Measurements from ENCODE around the gene RBFOX1.

The RBFOX1 gene

GRCh38 chr16:7532534-7532933 lies 199.9 kb downstream of the RBFOX1 start:
- DNase-seq (ENCODE audit: low read depth) = no peak

- DNase-seq (ENCODE audit: low read depth) = no peak
These were observed 202.1 kb downstream of the RBFOX1 start for GRCh38 chr16:7534749-7535148.

GRCh38 chr16:7541026-7541425 lies 208.4 kb downstream of the RBFOX1 start:
- no peak for DNase-seq (ENCODE audit: low read depth)

GRCh38 chr16:7545251-7545650 lies 212.6 kb downstream of the RBFOX1 start:
- DNase-seq (ENCODE audit: low read depth) = no peak

- no peak for DNase-seq (ENCODE audit: low read depth)
These were observed 214.3 kb downstream of the RBFOX1 start for GRCh38 chr16:7546948-7547347.

GRCh38 chr16:7547736-7548135 lies 215.1 kb downstream of the RBFOX1 start:
- DNase-seq (ENCODE audit: low read depth) = no peak

GRCh38 chr16:7548796-7549318 lies 216.2 kb downstream of the RBFOX1 start:
- no peak for DNase-seq (ENCODE audit: low read depth)

- no peak for DNase-seq (ENCODE audit: low read depth)
These were observed 217.5 kb downstream of the RBFOX1 start for GRCh38 chr16:7550096-7550495.

GRCh38 chr16:7555459-7555858 lies 222.8 kb downstream of the RBFOX1 start:
- no peak for DNase-seq (ENCODE audit: low read depth)

GRCh38 chr16:7561908-7562405 lies 229.3 kb downstream of the RBFOX1 start:
- DNase-seq (ENCODE audit: low read depth) = no peak

GRCh38 chr16:7566360-7566759 lies 233.7 kb downstream of the RBFOX1 start:
- no peak for DNase-seq (ENCODE audit: low read depth)

- DNase-seq (ENCODE audit: low read depth) = no peak
These were observed 238.7 kb downstream of the RBFOX1 start for GRCh38 chr16:7571366-7571765.

GRCh38 chr16:7577588-7577987 lies 244.9 kb downstream of the RBFOX1 start:
- DNase-seq (ENCODE audit: low read depth) = no peak

GRCh38 chr16:7579454-7579853 lies 246.8 kb downstream of the RBFOX1 start:
- DNase-seq (ENCODE audit: low read depth) = no peak

- no peak for DNase-seq (ENCODE audit: low read depth)
These were observed 248.5 kb downstream of the RBFOX1 start for GRCh38 chr16:7581175-7581574.

GRCh38 chr16:7583396-7583795 lies 250.8 kb downstream of the RBFOX1 start:
- no peak for DNase-seq (ENCODE audit: low read depth)

GRCh38 chr16:7584561-7584960 lies 251.9 kb downstream of the RBFOX1 start:
- no peak for DNase-seq (ENCODE audit: low read depth)

GRCh38 chr16:7585705-7586104 lies 253.1 kb downstream of the RBFOX1 start:
- DNase-seq (ENCODE audit: low read depth) = no peak

GRCh38 chr16:7590934-7591333 lies 258.3 kb downstream of the RBFOX1 start:
- DNase-seq (ENCODE audit: low read depth) = no peak

GRCh38 chr16:7596308-7596707 lies 263.7 kb downstream of the RBFOX1 start:
- no peak for DNase-seq (ENCODE audit: low read depth)

GRCh38 chr16:7597677-7598076 lies 265.0 kb downstream of the RBFOX1 start:
- no peak for DNase-seq (ENCODE audit: low read depth)

- DNase-seq (ENCODE audit: low read depth) = no peak
These were observed 268.5 kb downstream of the RBFOX1 start for GRCh38 chr16:7601100-7601499.

- DNase-seq (ENCODE audit: low read depth) = no peak
These were observed 269.8 kb downstream of the RBFOX1 start for GRCh38 chr16:7602291-7602950.

- DNase-seq (ENCODE audit: low read depth) = no peak
These were observed 273.2 kb downstream of the RBFOX1 start for GRCh38 chr16:7605812-7606211.

Data from stimulated activated CD8-positive, alpha-beta memory T cell treated with anti-CD3 and anti-CD28 coated beads, Interleukin-15, amount 100 ng/mL, for 24 hours (primary cell).